GM19372 (cell line): ENCODE results near the gene GPBAR1.

Experiments
- ATAC-seq: cut with Tn5 transposase; IDR thresholded peaks from one replicate; pipeline ENCODE4 v1.9.1; 2021; ENCODE audit warnings: mild to moderate bottlenecking, low read depth, moderate library complexity; ENCODE audit not compliant: unreplicated experiment

Gene GPBAR1, protein sequence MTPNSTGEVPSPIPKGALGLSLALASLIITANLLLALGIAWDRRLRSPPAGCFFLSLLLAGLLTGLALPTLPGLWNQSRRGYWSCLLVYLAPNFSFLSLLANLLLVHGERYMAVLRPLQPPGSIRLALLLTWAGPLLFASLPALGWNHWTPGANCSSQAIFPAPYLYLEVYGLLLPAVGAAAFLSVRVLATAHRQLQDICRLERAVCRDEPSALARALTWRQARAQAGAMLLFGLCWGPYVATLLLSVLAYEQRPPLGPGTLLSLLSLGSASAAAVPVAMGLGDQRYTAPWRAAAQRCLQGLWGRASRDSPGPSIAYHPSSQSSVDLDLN

DNA sequence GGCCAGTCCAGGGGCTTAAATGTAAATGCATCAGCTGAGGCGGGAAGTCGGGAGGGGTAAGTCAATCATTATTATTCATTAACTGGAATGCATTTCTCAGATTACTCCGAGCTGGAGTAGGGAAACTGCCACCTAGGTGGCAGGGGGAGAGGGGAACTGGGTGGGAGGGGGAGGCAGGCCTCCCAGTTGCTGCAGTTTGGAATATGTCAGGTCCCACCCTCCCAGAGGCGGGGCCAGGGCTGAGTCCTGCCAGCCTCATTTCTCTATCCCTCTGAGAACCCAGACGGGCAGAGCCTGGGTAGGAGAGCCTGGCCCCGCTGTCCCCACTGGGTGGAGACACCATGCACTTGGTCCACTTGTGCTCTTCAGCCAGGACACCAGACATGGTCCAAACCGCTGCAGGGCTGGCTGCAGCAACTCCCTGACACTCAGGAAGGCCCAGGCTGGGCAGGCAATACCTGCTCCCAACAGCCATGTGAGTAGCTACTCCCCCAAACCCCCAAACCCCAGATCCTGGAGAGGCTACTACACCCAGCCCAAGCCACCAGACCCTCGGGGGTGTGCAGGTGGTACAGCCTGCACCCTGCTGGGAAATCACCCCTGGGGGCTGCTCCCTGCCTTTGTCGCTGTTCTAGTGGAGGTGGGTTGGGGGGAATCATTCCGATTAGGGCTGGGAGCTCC is at the start of gene GPBAR1:
GPBAR1 (plus strand) TSS at position 274 of the 681 bp plus-strand sequence. CDS start 1,710 bp downstream, outside the sequence.
- no peak for ATAC-seq

DNA sequence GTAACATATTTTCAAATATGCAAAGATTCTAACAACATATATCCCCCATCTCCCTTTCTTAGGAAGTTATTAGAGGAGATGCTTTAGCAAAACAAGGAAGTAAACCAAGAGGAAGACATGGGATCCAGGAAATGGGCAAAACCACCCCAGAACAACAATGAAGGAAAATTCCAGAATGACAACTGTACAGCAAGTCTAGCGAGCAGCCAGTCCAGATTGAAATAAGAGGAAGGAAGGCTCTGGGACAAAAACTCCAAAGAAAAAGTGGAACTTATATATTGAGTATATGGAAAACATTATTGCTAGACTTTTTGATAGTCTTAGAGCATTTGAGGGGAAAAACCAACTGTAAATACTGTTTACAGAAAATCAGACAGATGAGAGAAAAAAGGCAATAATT is 46.7 kb upstream of the GPBAR1 start:
- no peak for ATAC-seq

DNA sequence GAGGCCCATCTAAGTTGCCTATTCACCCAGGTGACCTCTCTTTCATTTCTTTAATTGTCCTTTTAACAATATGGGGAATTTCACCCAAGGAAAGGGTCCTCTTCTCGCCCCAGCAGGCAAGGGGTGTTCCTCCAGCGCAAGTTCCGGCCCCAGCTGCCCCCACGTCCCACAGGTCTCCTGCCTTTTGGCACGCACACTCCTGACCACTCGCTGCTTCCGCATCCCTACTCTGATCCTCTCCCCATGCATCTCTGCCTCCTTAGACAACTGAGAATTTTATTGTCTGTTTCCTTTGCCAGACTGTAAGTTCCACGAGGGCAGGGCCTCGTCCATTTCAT is 44.5 kb upstream of the GPBAR1 start:
- ATAC-seq = no peak

DNA sequence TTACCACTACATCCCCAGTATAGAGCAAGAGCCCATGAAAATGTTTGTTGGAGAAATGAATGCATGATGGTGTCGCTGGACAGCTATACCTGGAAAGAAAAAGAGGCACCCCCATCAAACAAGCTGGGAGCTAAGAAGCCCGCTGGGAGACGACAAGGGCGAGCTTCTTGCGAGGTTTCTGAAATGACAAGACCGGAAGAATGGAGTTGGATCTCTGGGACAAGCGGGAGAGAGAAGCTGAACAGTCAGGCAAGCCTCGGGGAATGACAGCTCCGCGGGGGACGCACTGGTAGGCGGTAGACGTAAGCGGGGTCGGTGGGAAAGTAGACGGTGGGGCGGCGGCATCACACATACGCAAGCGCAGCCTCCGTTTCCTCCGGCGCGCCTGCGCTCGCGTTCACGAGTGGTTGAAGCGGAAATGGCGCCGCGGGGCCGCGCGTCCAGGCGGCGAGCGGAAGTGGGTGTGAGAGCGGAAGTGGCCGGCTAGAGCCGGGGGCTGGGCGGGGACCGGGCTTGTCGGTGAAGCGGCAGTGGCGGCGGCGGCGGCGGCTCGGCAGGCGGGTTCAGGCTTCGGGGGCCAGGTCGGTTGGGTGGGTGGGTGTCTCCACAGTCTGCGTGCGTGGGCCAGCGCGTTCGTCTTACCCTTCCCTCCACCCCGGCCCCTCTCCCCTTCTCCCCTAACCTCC is 44.0 kb upstream of the GPBAR1 start, which contains the start of gene ARPC2:
ARPC2 (plus strand) TSS at position 516 of the 686 bp plus-strand sequence. CDS start 282 bp downstream, outside the sequence.
- peak; percentile 60 for ATAC-seq

GRCh38 chr2:218217360-218218267 is 43.2 kb upstream of the GPBAR1 start:
- ATAC-seq = peak; percentile 37

DNA sequence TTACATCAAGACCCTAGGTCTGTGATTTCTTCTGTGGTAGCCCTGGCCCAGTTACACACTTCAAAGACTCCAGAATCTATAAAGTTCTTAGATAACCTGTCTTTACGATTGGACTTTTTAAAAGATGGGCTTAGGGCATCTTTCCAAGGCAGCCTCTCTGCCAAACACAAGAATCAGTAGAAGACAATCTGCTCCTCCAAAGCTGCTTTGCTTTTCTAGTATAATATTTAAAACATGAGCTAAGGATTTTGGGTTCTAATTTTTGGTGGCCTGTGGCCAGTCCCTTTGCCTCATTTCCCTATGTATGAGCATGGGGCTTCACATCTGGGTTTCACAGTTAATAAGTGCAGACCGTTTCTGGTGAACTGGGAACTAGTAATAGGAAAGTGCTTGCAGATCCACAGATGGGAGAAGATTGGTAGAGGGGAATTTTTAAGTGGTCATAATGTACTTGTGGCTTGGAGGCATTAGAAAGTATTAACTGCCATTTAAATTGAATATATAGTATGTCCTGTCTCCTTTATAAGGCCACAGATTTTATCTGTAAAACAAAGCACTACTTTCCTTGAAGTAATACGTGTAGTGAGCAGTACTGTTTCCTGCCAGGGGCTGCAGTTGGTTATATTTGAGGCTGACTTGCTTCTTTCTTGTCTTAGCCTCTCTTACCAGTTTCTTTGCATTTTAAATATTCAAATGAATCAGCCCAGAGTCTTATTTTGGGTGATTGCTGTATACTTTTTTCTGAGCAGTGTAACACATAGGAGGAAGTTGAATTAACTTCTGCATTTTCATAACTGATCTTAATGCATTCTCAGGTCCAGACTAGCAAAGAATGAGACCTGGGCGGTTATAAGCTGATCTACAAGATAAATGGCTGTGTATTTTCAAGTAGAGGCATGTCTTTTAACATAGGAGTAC is 42.3 kb upstream of the GPBAR1 start:
- no peak for ATAC-seq

DNA sequence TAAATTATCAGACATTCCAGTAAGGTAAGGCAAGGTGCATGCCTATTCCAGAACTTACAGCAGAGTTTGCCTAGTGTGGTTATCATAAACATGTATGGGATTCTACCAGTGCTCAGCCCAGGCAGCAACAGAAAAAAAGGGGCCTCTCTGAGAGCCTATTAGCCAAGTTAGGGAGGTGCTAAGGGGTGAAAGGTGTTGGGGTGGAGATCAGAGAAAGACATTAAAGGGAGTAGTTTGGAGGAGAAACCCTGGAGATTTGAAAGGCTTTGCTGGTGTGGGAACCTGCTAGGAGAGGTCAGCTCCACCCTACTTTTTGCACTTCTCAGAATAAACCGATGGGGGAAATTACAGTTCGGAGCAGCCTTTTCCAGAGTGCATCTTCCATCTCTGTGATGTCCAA is 40.9 kb upstream of the GPBAR1 start:
- no peak for ATAC-seq

DNA sequence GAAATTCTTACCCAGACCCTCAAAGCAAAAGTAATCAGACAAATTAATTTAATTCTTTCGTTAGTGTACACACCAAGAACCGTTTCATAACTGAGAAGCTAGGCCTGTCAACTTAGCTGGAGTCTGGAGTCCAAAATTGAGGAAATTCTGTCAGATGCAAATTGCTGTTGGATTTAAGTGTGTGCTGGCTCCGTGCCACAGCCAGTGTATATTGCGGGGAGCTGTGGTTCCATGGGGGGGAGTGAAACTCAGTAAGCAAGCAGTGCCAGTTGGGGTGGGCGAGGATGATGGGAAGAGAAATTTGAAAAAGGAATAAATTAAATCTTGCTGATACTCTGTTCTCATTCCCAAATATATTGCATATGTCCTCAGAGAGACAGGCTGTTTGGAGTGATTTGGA is 39.8 kb upstream of the GPBAR1 start:
- ATAC-seq = no peak

DNA sequence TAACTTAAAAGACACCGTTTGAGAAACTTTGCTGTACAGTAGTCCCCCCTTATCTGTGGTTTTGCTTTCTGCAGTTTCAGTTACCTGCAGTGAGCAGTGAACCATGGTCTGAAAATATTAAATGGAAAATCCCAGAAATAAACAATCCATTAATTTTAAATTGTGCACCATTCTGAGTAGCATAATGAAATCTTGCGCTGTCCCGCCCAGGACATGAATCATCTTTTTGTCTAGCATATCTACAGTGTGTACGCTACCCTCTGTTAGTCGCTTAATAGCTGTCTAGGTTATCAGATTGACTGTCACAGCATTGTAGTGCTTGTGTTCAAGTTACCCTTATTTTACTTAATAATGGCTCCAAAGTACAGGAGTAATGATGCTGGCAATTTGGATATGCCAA is 37.8 kb upstream of the GPBAR1 start:
- no peak for ATAC-seq

DNA sequence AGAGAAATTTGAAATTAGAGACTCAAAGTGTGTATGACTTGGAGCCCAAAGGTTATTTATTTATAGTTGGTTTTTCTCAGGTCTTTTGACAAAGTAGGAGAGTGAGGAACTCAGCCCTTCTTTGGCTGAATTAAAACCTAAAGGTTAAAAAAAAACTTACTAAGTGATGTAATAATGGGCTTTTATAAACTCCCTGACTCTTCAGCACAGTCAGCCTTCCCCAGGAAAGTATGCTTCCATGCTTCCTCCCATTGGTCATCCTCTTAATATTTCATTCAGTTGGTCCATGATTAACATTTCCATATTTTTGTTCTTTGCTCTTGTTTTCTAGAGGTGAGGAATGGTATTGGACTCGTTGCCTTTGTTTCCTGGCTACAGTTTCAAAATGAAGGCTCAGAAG is 36.6 kb upstream of the GPBAR1 start:
- ATAC-seq = no peak

GRCh38 chr2:218226903-218227302 is 33.9 kb upstream of the GPBAR1 start:
- no peak for ATAC-seq

DNA sequence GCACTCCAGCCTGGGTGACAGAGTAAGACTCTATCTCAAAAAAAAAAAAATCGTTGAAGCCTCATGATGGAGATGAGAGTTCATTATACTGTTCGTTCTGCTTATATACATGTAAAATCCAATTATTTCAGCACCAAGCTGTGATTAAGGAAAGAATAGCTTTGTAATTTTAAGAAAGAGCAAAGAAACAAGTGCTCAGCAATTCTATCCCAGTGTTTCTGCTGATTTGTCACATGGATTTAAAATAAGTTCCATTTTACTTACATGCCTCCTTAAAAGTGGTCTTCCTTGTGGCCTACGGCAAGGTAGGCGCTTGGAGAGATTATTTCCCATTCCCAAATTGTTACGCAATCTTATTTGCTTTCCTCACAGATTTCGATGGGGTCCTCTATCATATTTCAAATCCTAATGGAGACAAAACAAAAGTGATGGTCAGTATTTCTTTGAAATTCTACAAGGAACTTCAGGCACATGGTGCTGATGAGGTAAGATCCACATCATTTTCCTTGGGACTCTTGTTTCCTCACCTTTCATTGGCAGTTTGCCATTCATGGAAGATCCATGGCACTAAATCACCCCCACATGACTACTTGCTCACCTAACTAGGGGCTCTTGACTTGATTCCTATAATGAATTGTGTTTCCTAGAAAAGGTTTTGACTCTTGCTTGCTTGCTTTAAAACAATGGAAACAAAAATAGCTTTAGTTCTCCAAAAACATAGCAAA is 32.3 kb upstream of the GPBAR1 start:
- no peak for ATAC-seq

DNA sequence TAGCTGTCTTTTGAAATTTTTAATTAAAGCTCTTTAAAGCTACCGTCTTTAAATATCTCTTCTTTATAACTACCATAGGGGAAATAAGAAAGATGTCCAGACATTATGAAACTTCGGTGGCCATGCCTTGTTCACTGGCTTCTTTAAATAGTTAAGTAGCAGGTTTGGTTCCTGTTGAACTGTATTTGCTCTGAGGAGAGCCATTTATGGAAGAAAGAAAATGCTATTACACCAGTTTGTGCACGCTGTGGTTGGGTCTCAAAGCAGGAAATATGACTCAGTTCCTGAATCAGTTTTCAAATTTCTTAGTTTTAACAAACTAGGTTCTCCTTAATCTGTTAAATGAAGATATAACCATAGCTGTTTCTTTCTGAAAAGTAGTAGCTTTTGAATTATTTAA is 31.6 kb upstream of the GPBAR1 start:
- ATAC-seq = peak; percentile 88

DNA sequence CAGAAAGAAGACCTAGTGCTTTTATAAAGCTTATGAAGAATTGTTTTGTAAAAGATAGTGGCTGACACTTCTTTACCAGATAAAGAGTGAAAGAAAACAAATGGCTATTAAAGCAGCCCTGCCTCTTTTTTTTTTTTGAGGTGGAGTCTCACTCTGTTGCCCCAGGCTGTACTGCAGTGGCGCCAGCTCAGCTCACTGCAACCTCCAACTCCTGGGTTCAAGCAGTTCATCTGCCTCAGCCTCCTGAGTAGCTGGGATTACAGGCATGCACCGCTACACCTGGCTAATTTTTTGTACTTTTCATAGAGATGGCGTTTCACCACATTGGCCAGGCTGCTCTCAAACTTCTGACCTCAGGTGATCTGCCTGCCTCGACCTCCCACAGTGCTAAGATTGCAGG is 31.0 kb upstream of the GPBAR1 start:
- no peak for ATAC-seq

- ATAC-seq = peak; percentile 74
These were observed 29.9 kb upstream of the GPBAR1 start for GRCh38 chr2:218230882-218231281.

- no peak for ATAC-seq
These were observed 27.3 kb upstream of the GPBAR1 start for GRCh38 chr2:218233543-218233942.

DNA sequence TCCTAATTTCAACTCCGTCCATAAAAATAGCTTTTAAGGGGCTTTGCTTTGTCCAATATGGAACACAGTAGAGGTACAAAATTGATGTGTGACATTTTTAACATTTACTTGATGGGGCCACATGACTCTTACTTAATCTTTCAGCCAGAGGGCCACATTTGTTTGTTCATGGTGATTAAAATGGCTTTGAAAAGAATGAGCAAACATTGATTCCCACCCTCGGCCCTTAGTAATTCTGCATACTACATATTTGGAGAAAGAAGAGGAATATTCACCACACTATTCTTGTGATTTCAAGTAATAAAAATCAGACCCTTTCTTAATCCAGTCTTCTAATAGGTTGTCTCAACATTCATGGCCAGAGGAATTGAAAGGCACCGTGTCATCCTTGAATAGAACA is 26.3 kb upstream of the GPBAR1 start:
- ATAC-seq = no peak

GRCh38 chr2:218235017-218235416 is 25.8 kb upstream of the GPBAR1 start:
- no peak for ATAC-seq

GRCh38 chr2:218236829-218237228 is 24.0 kb upstream of the GPBAR1 start:
- no peak for ATAC-seq
